ENCODE results near the gene MAP2K1. TPM values are rescaled to one million over a fixed set of nuclear protein-coding genes. Genes with fewer than 3 reads are reported as not detected.

The MAP2K1 gene
- total RNA-seq, 1 donor from 2014 or later, result 53.6 TPM

DNA sequence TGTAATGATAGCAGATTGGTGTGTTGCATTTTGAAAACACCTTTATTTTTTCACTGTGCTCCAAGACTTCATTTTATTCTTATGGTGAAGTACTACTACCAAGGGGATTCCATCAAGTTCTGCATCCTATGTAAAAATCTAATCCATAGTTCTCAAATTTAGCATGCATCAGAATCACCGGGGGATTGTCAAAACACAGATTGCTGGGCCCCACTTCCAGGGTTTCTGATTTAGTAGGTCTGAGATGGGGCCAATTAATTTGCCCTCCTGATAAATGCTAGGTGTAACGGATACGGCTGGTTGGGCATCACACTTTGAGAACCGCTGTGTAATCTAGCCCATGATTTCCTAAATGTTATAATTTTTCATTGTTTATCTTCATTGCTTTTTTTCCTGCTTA is 119.1 kb downstream of the MAP2K1 start:
- peaks cover 26% of the 10 kb centered on the region for H3K36me3 ChIP-seq
- ATAC-seq (no peak), DNase-seq (no peak)
- TF ChIP-seq, protein P1, sequence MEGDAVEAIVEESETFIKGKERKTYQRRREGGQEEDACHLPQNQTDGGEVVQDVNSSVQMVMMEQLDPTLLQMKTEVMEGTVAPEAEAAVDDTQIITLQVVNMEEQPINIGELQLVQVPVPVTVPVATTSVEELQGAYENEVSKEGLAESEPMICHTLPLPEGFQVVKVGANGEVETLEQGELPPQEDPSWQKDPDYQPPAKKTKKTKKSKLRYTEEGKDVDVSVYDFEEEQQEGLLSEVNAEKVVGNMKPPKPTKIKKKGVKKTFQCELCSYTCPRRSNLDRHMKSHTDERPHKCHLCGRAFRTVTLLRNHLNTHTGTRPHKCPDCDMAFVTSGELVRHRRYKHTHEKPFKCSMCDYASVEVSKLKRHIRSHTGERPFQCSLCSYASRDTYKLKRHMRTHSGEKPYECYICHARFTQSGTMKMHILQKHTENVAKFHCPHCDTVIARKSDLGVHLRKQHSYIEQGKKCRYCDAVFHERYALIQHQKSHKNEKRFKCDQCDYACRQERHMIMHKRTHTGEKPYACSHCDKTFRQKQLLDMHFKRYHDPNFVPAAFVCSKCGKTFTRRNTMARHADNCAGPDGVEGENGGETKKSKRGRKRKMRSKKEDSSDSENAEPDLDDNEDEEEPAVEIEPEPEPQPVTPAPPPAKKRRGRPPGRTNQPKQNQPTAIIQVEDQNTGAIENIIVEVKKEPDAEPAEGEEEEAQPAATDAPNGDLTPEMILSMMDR (IDR thresholded peaks at IDR 0.05), result no peak
- H3K27me3 ChIP-seq (ENCODE audit: low read depth), result no peaks in the 10 kb centered on the region
- peak overlapping the region; percentile 97 for H3K27ac ChIP-seq
- intact Hi-C loops (cut with DNase I), result no loop called here
- H3K4me3 ChIP-seq, result peak overlapping the region; percentile 99
- H3K4me1 ChIP-seq, result peaks cover 38% of the 10 kb centered on the region
- H3K9me3 ChIP-seq, result no peaks in the 10 kb centered on the region

DNA sequence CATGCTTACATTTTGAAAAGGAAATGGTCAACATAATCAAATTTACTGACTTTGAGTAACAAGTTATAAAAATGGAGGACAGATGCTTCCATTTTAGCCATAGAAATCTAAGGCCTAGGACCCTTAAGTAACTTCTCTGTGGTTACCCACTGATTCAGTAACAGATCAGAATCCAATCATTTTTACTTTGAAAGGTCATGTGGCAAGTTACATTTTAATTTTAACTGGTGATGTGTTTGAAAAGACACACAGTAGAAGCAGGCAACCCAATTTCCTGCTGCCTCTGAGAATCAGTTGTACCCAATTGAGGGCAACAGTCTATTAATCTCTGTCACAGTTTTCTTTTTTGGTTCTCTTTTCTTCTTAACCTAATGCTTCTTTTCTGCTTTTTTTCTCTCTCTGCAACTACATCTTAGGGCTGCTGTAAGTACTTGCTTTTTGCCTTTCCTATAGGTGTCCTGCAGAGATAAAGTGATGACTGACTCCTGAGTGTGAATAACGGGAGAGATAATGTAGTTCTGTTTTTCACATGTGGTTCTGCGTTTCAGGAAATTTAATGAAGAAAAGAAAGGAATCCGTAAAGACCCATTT is 121.7 kb downstream of the MAP2K1 start:
- Histone ChIP-seq H3K36me3 (peaks cover under 1% of the 10 kb centered on the region), H3K4me3 (no peak overlapping the region), H3K27me3 (ENCODE audit: low read depth) (no peaks in the 10 kb centered on the region), H3K4me1 (peaks cover 17% of the 10 kb centered on the region), H3K9me3 (no peaks in the 10 kb centered on the region), H3K27ac (no peak overlapping the region)
- ATAC-seq (no peak), DNase-seq (no peak)
- TF ChIP-seq, protein P1 (IDR thresholded peaks at IDR 0.05), result no peak
- intact Hi-C loops (cut with DNase I), result no loop called here

DNA sequence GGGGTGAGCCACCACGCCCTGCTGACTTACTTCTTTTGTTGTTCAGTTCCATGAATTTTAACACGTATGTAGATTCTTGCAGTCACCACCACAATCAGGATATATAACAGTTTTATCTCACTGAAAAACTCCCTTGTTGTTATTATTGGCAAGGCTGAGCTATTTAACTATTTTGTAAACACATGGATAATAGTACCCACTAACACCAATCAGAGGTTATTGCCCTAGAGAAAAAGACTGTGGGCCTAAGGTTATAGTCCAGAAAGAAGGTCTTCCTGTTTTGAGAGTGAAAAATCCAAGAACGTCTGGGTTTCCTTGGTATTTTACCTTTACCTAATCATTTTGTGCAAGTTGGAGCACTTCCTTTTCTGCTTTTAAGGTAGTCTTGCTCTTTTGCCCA is 127.9 kb downstream of the MAP2K1 start:
- no peak overlapping the region for H3K27ac ChIP-seq
- H3K27me3 ChIP-seq (ENCODE audit: low read depth), result no peaks in the 10 kb centered on the region
- intact Hi-C loops (cut with DNase I), result no loop called here
- DNase-seq (no peak), ATAC-seq (no peak)
- H3K36me3 ChIP-seq, result peaks cover 10% of the 10 kb centered on the region
- no peaks in the 10 kb centered on the region for H3K4me1 ChIP-seq
- no peak overlapping the region for H3K4me3 ChIP-seq
- H3K9me3 ChIP-seq, result no peaks in the 10 kb centered on the region
- TF ChIP-seq, protein P1 (IDR thresholded peaks at IDR 0.05), result no peak

DNA sequence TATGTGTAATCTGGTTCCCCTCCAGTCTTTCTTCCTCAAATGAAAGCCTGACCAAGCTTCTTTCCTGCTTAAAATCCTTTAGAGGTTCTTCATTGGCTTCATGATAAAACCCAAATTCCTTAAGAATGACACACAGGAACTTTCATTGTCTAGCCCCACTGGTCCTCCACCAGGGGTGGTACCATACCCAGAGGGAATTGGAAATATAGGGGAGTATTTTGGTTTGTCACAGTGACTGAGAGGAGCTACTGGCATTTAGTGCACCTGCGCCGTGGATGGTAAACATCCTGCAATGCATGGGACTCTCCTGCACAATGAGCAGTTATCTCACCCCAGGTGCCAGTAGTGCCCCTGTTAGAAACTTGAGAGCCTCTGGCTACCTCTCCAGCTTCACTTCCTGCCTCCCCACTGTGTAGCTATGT is 129.2 kb downstream of the MAP2K1 start:
- intact Hi-C loops (cut with DNase I), result no loop called here
- TF ChIP-seq, protein P1 (IDR thresholded peaks at IDR 0.05), result no peak
- no peak overlapping the region for H3K27ac ChIP-seq
- no peaks in the 10 kb centered on the region for H3K4me1 ChIP-seq
- ATAC-seq (no peak), DNase-seq (no peak)
- no peaks in the 10 kb centered on the region for H3K27me3 ChIP-seq (ENCODE audit: low read depth)
- no peak overlapping the region for H3K4me3 ChIP-seq
- no peaks in the 10 kb centered on the region for H3K9me3 ChIP-seq
- H3K36me3 ChIP-seq, result peaks cover 14% of the 10 kb centered on the region

DNA sequence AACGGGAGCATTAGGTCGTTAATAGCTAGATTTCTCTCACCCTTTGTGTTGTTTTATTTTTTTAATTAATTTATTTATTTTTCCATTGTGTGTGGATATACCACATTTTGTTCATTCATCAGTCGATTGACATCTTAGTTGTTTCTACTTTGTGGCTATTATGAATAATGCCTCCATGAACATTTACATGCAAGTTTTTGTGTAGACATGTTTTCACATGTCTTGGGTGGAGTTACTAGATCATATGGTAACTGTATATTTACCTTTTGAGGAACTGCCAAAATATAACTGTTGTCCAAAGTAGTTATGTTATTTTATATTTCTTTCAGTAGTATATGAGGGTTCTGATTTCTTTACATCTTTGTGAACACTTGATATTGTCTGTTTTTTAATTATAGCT is 137.2 kb downstream of the MAP2K1 start:
- Histone ChIP-seq H3K36me3 (peaks cover 13% of the 10 kb centered on the region), H3K4me3 (no peak overlapping the region), H3K9me3 (no peaks in the 10 kb centered on the region), H3K4me1 (no peaks in the 10 kb centered on the region), H3K27ac (no peak overlapping the region), H3K27me3 (ENCODE audit: low read depth) (no peaks in the 10 kb centered on the region)
- intact Hi-C loops (cut with DNase I), result no loop called here
- ATAC-seq (no peak), DNase-seq (no peak)
- TF ChIP-seq, protein P1 (IDR thresholded peaks at IDR 0.05), result no peak

All from lower lobe of right lung (tissue), 2 donors.